Measurements from ENCODE around the gene RIPPLY1.
A peak's percentile ranks its signal among the peaks of the same experiment; 100 is the strongest.
"Not testable (repeated sequence)": the region's sequence is repeated elsewhere in the genome, so short reads cannot be mapped to it uniquely, and the experiment has no call there.

The RIPPLY1 gene

DNA sequence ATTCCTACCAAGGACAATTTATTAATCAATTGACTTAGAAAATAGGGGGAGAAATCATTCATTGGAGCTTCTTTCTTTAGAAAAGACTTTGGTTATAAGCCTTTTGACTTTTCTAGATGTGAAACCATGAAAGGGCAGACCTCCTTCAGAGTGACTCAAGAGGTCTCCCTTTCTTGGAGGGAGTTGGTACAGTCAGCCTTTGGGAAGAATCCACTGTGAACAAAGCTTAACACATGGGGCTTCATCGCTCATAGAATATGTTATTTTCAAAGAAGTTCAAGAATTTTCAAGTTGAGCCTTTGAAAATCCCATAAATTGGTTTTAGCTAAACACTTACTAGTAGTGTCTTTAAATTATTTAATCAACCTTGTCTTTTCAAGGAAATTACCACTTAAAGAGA, 28.0 kb downstream of the RIPPLY1 start:
- no peak overlapping the region for H3K4me3 ChIP-seq (ENCODE audit: low read depth, low read length)
- DNase-seq (ENCODE audit: low read depth, low spot score) = no peak
- TF ChIP-seq, protein P1, sequence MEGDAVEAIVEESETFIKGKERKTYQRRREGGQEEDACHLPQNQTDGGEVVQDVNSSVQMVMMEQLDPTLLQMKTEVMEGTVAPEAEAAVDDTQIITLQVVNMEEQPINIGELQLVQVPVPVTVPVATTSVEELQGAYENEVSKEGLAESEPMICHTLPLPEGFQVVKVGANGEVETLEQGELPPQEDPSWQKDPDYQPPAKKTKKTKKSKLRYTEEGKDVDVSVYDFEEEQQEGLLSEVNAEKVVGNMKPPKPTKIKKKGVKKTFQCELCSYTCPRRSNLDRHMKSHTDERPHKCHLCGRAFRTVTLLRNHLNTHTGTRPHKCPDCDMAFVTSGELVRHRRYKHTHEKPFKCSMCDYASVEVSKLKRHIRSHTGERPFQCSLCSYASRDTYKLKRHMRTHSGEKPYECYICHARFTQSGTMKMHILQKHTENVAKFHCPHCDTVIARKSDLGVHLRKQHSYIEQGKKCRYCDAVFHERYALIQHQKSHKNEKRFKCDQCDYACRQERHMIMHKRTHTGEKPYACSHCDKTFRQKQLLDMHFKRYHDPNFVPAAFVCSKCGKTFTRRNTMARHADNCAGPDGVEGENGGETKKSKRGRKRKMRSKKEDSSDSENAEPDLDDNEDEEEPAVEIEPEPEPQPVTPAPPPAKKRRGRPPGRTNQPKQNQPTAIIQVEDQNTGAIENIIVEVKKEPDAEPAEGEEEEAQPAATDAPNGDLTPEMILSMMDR (IDR thresholded peaks at IDR 0.05; ENCODE audit: low read depth, low read length) = no peak
- in situ Hi-C loops (cut with HindIII; ENCODE audit: low sequenced_read_pairs) = no loop called here

DNA sequence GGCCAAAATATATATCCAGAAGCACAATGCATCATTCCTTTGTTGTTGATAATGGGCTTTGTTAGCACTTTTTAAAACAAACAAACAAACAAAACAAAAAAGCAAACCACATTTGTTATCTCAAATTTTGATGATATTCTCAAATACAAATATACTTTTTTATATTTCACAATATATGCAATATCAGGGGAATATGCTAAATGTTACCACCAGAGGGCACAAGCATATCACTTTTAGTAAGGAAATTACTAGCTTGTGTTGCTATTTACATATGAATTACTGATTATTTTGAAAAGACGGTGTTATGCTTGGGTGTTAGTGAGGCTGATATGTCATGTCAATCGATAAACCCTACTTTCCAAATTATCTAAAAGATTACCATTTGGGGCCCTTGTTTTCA, 29.1 kb downstream of the RIPPLY1 start:
- TF ChIP-seq, protein P1 (IDR thresholded peaks at IDR 0.05; ENCODE audit: low read depth, low read length) = peak; percentile 69
- in situ Hi-C loops (cut with HindIII; ENCODE audit: low sequenced_read_pairs) = no loop called here
- H3K4me3 ChIP-seq (ENCODE audit: low read depth, low read length) = no peak overlapping the region
- DNase-seq (ENCODE audit: low read depth, low spot score) = peak; percentile 45

DNA sequence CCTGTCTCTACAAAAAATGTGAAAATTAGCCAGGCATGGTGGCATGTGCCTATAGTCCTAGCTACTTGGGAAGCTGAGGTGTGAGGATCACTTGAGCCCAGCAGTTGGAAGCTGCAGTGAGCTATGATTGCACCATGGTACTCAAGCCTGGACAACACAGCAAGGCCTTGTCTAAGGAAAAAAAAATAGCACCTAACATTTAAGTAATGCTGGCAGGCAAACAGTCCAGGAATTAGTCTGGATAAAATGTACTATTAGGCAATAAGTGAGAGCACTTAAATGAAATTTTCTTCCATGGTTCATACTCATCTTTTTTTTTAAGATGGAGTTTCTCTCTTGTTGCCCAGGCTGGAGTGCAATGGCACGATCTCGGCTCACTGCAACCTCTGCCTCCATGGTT, 30.3 kb downstream of the RIPPLY1 start:
- in situ Hi-C loops (cut with HindIII; ENCODE audit: low sequenced_read_pairs); H3K4me3 ChIP-seq (ENCODE audit: low read depth, low read length); DNase-seq (ENCODE audit: low read depth, low spot score): not testable (repeated sequence)

DNA sequence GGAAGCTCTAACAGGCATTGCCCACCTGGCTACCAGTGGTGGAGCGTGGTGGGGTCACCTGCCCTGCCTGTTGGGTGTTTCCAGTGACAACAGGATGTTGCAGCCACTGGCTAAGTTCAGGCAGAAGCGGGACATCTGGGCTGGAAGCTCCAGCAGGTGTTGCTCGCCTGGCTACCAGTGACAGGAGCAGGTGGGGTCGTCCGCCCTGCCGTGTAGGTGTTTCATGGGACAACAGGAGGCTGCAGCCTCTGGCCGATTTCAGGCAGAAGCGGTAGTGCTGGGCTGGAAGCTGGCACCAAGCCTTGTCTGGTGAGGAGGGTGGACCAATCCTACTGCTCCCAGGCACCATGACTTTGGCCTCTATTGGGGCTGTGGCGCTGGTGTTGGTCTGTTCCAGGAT, 39.4 kb downstream of the RIPPLY1 start:
- DNase-seq (ENCODE audit: low read depth, low spot score) = no peak
- in situ Hi-C loops (cut with HindIII; ENCODE audit: low sequenced_read_pairs) = no loop called here
- no peak overlapping the region for H3K4me3 ChIP-seq (ENCODE audit: low read depth, low read length)
- TF ChIP-seq, protein P1 (IDR thresholded peaks at IDR 0.05; ENCODE audit: low read depth, low read length) = no peak

DNA sequence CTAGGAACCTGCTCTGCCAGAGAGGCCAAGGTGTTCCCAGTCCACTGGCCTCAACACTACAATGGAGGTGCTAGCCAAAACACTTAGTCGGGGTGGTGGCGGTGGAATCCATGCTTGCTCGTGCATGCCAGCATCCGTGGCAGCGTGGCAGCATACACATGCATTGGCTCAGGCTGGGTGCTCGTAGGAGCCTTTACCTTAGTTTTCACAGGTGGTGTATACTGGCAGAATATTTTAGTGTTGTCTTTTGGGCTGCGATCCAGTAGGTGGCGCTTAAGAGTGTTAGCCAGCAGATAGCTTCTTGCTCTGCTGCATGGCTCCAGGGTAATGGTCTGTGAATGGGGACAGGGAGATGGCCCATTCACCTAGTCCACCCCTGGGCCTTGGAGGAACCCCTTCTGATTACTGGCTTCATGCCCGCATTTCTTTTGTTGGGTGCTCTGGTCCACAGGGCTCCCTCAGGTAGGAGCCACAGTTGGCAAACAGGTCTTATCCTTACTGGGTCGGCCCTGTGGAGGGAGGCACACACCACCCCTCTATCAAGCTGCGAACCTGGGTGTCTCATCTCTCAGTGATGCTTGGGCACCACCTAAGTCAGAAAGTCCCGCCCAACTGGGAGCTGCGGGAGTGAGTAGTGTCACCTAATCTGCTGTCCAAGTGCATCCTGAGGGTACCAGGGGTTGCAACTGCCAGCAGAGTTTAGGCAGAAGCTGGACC, 40.0 kb downstream of the RIPPLY1 start:
- in situ Hi-C loops (cut with HindIII; ENCODE audit: low sequenced_read_pairs) = no loop called here
- TF ChIP-seq, protein P1 (IDR thresholded peaks at IDR 0.05; ENCODE audit: low read depth, low read length) = peak; percentile 43
- no peak overlapping the region for H3K4me3 ChIP-seq (ENCODE audit: low read depth, low read length)
- no peak for DNase-seq (ENCODE audit: low read depth, low spot score)
